Measurements from ENCODE around the gene FAM241A.

The FAM241A gene

GRCh38 chr4:112118742-112119352 lies 26.4 kb upstream of the FAM241A start:
- in situ Hi-C loops (cut with MboI; ENCODE audit: low pct_unique_long_range_greater_than_20kb, low sequenced_read_pairs, unreplicated experiment), result no loop called here
- no peak for DNase-seq (ENCODE audit: low spot score)
- no peak for TF ChIP-seq CTCF (IDR thresholded peaks at IDR 0.05; ENCODE audit: extremely low read depth, insufficient read depth, missing control alignments)

GRCh38 chr4:112119353-112119783 lies 25.9 kb upstream of the FAM241A start:
- TF ChIP-seq CTCF (IDR thresholded peaks at IDR 0.05; ENCODE audit: extremely low read depth, insufficient read depth, missing control alignments), result no peak
- in situ Hi-C loops (cut with MboI; ENCODE audit: low pct_unique_long_range_greater_than_20kb, low sequenced_read_pairs, unreplicated experiment), result no loop called here
- peak; percentile 59 for DNase-seq (ENCODE audit: low spot score)

GRCh38 chr4:112120021-112120420 lies 25.2 kb upstream of the FAM241A start:
- DNase-seq (ENCODE audit: low spot score), result no peak
- no peak for TF ChIP-seq CTCF (IDR thresholded peaks at IDR 0.05; ENCODE audit: extremely low read depth, insufficient read depth, missing control alignments)
- in situ Hi-C loops (cut with MboI; ENCODE audit: low pct_unique_long_range_greater_than_20kb, low sequenced_read_pairs, unreplicated experiment), result no loop called here

GRCh38 chr4:112125416-112125815 lies 19.8 kb upstream of the FAM241A start:
- in situ Hi-C loops (cut with MboI; ENCODE audit: low pct_unique_long_range_greater_than_20kb, low sequenced_read_pairs, unreplicated experiment), result no loop called here
- TF ChIP-seq CTCF (IDR thresholded peaks at IDR 0.05; ENCODE audit: extremely low read depth, insufficient read depth, missing control alignments), result no peak
- no peak for DNase-seq (ENCODE audit: low spot score)

- TF ChIP-seq CTCF (IDR thresholded peaks at IDR 0.05; ENCODE audit: extremely low read depth, insufficient read depth, missing control alignments), result no peak
- in situ Hi-C loops (cut with MboI; ENCODE audit: low pct_unique_long_range_greater_than_20kb, low sequenced_read_pairs, unreplicated experiment), result no loop called here
- no peak for DNase-seq (ENCODE audit: low spot score)
These were observed 18.1 kb upstream of the FAM241A start for GRCh38 chr4:112127048-112127637.

- no peak for DNase-seq (ENCODE audit: low spot score)
- in situ Hi-C loops (cut with MboI; ENCODE audit: low pct_unique_long_range_greater_than_20kb, low sequenced_read_pairs, unreplicated experiment), result no loop called here
- no peak for TF ChIP-seq CTCF (IDR thresholded peaks at IDR 0.05; ENCODE audit: extremely low read depth, insufficient read depth, missing control alignments)
These were observed 17.5 kb upstream of the FAM241A start for GRCh38 chr4:112127803-112128202.

All from GM13977 (cell line).